Liver (tissue), 9 donors: Measurements from ENCODE around the gene SRSF12. TPM values are rescaled to one million over a fixed set of nuclear protein-coding genes. Genes with fewer than 3 reads are reported as not detected.

ENCODE experiments used
- DNase-seq: peaks from one replicate; pipeline ENCODE4 v3.0.0-alpha.2; 2017; ENCODE audit warnings: low spot score
- H3K27ac ChIP-seq, 2 donors: one replicate each; pipeline ENCODE4 v1.7.0; 2013; ENCODE audit warnings: inconsistent platforms in 2 of 2, low read length in 2 of 2, control low read depth in 1 of 2, low read depth in 1 of 2, mild to moderate bottlenecking in 1 of 2
- H3K27me3 ChIP-seq, 4 donors: one replicate each; pipeline versions ENCODE4 v1.6.1 to v1.7.0; 2013; ENCODE audit warnings: low read length in 3 of 4, inconsistent platforms in 1 of 4, mild to moderate bottlenecking in 1 of 4, moderate library complexity in 1 of 4; ENCODE audit not compliant: control insufficient read depth in 4 of 4, insufficient read depth in 4 of 4
- H3K36me3 ChIP-seq, 4 donors: one replicate each; pipeline versions ENCODE4 v1.6.1 to v1.7.0; 2013; ENCODE audit warnings: low read length in 3 of 4, mild to moderate bottlenecking in 3 of 4, low read depth in 1 of 4, moderate library complexity in 1 of 4; ENCODE audit not compliant: control insufficient read depth in 4 of 4, insufficient read depth in 3 of 4
- H3K4me1 ChIP-seq, 4 donors: one replicate each; pipeline versions ENCODE4 v1.6.1 to v1.7.0; 2013; ENCODE audit warnings: low read length in 3 of 4, mild to moderate bottlenecking in 3 of 4, moderate library complexity in 1 of 4; ENCODE audit not compliant: control insufficient read depth in 4 of 4, insufficient read depth in 4 of 4
- H3K4me3 ChIP-seq, 3 donors: one replicate each; pipeline versions ENCODE4 v1.6.1 to v1.7.0; 2013; ENCODE audit warnings: low read length in 3 of 3, control low read depth in 1 of 3, low read depth in 1 of 3, mild to moderate bottlenecking in 1 of 3
- H3K9ac ChIP-seq, 2 donors: one replicate each; pipeline ENCODE4 v1.7.0; 2013; ENCODE audit warnings: low read length in 2 of 2, mild to moderate bottlenecking in 2 of 2, moderate library complexity in 2 of 2, control low read depth in 1 of 2, low read depth in 1 of 2
- H3K9me3 ChIP-seq, 4 donors: one replicate each; pipeline versions ENCODE4 v1.6.1 to v1.7.0; 2013; ENCODE audit warnings: low read length in 3 of 4; ENCODE audit not compliant: control insufficient read depth in 4 of 4
- ATF3 ChIP-seq: IDR thresholded peaks from 2 replicates; pipeline ENCODE4 v1.6.1; 2016; ENCODE audit warnings: antibody characterized with exemption
- EGR1 ChIP-seq, 2 donors: IDR thresholded peaks; 2 replicates each; pipeline ENCODE4 v1.6.1; 2016 to 2018; ENCODE audit warnings: antibody characterized with exemption in 2 of 2, low read depth in 2 of 2
- FOXA1 ChIP-seq: IDR thresholded peaks from 2 replicates; pipeline ENCODE4 v1.6.1; 2016; ENCODE audit warnings: antibody characterized with exemption
- HNF4A ChIP-seq, 2 donors: conservative IDR thresholded peaks; 2 replicates each; pipeline ENCODE4 v1.6.1; 2016; ENCODE audit warnings: antibody characterized with exemption in 2 of 2, mild to moderate bottlenecking in 2 of 2
- HNF4G ChIP-seq: IDR thresholded peaks from 2 replicates; pipeline ENCODE4 v1.6.1; 2016; ENCODE audit warnings: antibody characterized with exemption
- JUND ChIP-seq, 2 donors: IDR thresholded peaks; 2 replicates each; pipeline ENCODE4 v1.6.1; 2016; ENCODE audit warnings: antibody characterized with exemption in 2 of 2
- NR2F2 ChIP-seq: IDR thresholded peaks from 2 replicates; pipeline ENCODE4 v1.6.1; 2016; ENCODE audit warnings: antibody characterized with exemption
- RXRA ChIP-seq, 2 donors: IDR thresholded peaks; 2 replicates each; pipeline ENCODE4 v1.6.1; 2017 to 2018; ENCODE audit warnings: antibody characterized with exemption in 2 of 2, mild to moderate bottlenecking in 1 of 2
- SP1 ChIP-seq: IDR thresholded peaks from 2 replicates; pipeline ENCODE4 v1.6.1; 2018; ENCODE audit warnings: antibody characterized with exemption, mild to moderate bottlenecking
- YY1 ChIP-seq: IDR thresholded peaks from 2 replicates; pipeline ENCODE4 v1.6.1; 2016; ENCODE audit warnings: antibody characterized with exemption, mild to moderate bottlenecking
- ZBTB33 ChIP-seq: IDR thresholded peaks from 2 replicates; pipeline ENCODE4 v1.6.1; 2016; ENCODE audit warnings: antibody characterized with exemption
- WGBS: extraction: QIAGEN DNeasy Blood & Tissue Kit; methylation state at CpG from one replicate; pipeline ENCODE4 v1.1.7; 2013; 5-methylcytosine and 5-hydroxymethylcytosine counted together
- polyA plus RNA-seq, 2 donors: library from polyadenylated mRNA; stranded (reverse) in 1 of 2; unstranded in 1 of 2; fragments of 200-250 nt in 1 of 2; fragments of >200 nt in 1 of 2; fragmentation: Nextera tagmentation in 1 of 2; extraction: Ambion mirVana in 1 of 2; gene quantifications; one replicate each; pipeline versions ENCODE4 v1.2.1 to v1.2.3, GENCODE V29; 2013 to 2015
- total RNA-seq, 2 donors: library from RNA; depleted of rRNA; stranded (reverse); fragments of >200 nt; gene quantifications; one replicate each; pipeline ENCODE4 v1.2.3, GENCODE V29; 2014
- TF ChIP-seq, protein P1 (sequence below): IDR thresholded peaks from 2 replicates; pipeline ENCODE4 v1.6.1; 2016; ENCODE audit warnings: antibody characterized with exemption, mild to moderate bottlenecking
- donor health status: healthy.
- donor health status: healthy.
- donor health status: healthy.
- donor health status: healthy.
- donor health status: healthy.

Gene SRSF12
- total and polyA plus RNA-seq, 4 donors = 0.17 to 1.0 (median 0.39) TPM

- TF ChIP-seq JUND (IDR thresholded peaks at IDR 0.05) (peak in 1 of 2 donors; percentile 52), ATF3 (no peak), NR2F2 (no peak), FOXA1 (peak; percentile 95), YY1 (peak; percentile 53), EGR1 (IDR thresholded peaks at IDR 0.05; ENCODE audit: low read depth in 2 of 2) (no peak)
These were observed 46.8 kb downstream of the SRSF12 start (continued) for GRCh38 chr6:89071036-89071435.

GRCh38 chr6:89069536-89070163, 48.2 kb downstream of the SRSF12 start:
- Histone ChIP-seq H3K27ac (no peak overlapping the region), H3K4me1 (peaks cover 10 to 20% (median 17%) of the 10 kb centered on the region in 4 donors), H3K9ac (no peak overlapping the region), H3K9me3 (peaks cover 0 to 3% (median 1%) of the 10 kb centered on the region in 4 donors), H3K36me3 (no peaks in the 10 kb centered on the region), H3K4me3 (no peak overlapping the region), H3K27me3 (no peaks in the 10 kb centered on the region)
- TF ChIP-seq HNF4A (conservative IDR thresholded peaks at IDR 0.05) (no peak), SP1 (no peak), ZBTB33 (no peak), JUND (IDR thresholded peaks at IDR 0.05) (no peak)
- 89% methylated on average over 10 of the region's 10 CpGs for WGBS
- no peak for DNase-seq

DNA sequence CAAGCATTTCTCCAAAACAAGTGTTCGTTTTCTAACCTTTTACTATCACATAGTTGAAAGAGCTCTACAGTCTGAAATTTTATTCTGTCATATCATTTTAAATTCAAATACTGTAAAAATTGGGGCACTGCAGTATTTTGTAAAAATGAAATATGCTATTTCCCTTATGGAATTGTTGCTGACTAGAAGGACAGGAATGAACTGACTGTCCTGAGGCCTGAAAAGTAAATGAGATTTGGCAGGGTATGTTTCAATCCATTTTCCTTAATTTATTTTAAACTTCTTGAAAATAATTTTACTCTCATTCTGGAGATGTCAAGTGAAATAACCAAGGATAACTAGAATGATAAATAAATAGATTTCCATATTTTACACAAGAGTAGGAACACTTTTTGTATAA, 49.2 kb downstream of the SRSF12 start:
- Histone ChIP-seq H3K9ac (no peak overlapping the region), H3K36me3 (no peaks in the 10 kb centered on the region), H3K4me1 (peaks cover 10 to 20% (median 17%) of the 10 kb centered on the region in 4 donors), H3K27ac (no peak overlapping the region), H3K9me3 (peaks cover 0 to 3% (median 1%) of the 10 kb centered on the region in 4 donors), H3K4me3 (no peak overlapping the region), H3K27me3 (no peaks in the 10 kb centered on the region)
- no peak for TF ChIP-seq HNF4A (conservative IDR thresholded peaks at IDR 0.05)
- TF ChIP-seq SP1 = no peak
- no peak for TF ChIP-seq FOXA1
- TF ChIP-seq EGR1 (IDR thresholded peaks at IDR 0.05; ENCODE audit: low read depth in 2 of 2) = no peak
- TF ChIP-seq RXRA (IDR thresholded peaks at IDR 0.05) = no peak
- no peak for TF ChIP-seq YY1
- TF ChIP-seq, protein P1, sequence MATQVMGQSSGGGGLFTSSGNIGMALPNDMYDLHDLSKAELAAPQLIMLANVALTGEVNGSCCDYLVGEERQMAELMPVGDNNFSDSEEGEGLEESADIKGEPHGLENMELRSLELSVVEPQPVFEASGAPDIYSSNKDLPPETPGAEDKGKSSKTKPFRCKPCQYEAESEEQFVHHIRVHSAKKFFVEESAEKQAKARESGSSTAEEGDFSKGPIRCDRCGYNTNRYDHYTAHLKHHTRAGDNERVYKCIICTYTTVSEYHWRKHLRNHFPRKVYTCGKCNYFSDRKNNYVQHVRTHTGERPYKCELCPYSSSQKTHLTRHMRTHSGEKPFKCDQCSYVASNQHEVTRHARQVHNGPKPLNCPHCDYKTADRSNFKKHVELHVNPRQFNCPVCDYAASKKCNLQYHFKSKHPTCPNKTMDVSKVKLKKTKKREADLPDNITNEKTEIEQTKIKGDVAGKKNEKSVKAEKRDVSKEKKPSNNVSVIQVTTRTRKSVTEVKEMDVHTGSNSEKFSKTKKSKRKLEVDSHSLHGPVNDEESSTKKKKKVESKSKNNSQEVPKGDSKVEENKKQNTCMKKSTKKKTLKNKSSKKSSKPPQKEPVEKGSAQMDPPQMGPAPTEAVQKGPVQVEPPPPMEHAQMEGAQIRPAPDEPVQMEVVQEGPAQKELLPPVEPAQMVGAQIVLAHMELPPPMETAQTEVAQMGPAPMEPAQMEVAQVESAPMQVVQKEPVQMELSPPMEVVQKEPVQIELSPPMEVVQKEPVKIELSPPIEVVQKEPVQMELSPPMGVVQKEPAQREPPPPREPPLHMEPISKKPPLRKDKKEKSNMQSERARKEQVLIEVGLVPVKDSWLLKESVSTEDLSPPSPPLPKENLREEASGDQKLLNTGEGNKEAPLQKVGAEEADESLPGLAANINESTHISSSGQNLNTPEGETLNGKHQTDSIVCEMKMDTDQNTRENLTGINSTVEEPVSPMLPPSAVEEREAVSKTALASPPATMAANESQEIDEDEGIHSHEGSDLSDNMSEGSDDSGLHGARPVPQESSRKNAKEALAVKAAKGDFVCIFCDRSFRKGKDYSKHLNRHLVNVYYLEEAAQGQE = no peak
- TF ChIP-seq HNF4G = no peak
- 45% methylated on average over 1 of the region's 1 CpG for WGBS
- no peak for DNase-seq
